Adrenal gland (tissue), 5 donors: ENCODE data around the gene ZFAND5.

Experiments used
- POLR2A ChIP-seq, 2 donors: fragments of 450-650 bp; IDR thresholded peaks; one replicate each; pipeline ENCODE4 v1.6.1; 2017; ENCODE audit warnings: antibody characterized with exemption in 2 of 2, mild to moderate bottlenecking in 2 of 2, moderate library complexity in 1 of 2
- TF ChIP-seq, protein P1 (sequence below), 6 experiments: fragments of 450-650 bp in 4 of 6; fragments of 200-600 bp in 2 of 6; sonication (generic) in 1 of 6; IDR thresholded peaks; 1 replicate in 5 of 6; 2 replicates in 1 of 6; pipeline versions ENCODE4 v1.5.1 to v1.8.0; 2016 to 2021; ENCODE audit warnings: antibody characterized with exemption in 6 of 6, mild to moderate bottlenecking in 2 of 6, moderate library complexity in 1 of 6
- donor health status: DM: no; HTN: no; CAD: no.

DNA sequence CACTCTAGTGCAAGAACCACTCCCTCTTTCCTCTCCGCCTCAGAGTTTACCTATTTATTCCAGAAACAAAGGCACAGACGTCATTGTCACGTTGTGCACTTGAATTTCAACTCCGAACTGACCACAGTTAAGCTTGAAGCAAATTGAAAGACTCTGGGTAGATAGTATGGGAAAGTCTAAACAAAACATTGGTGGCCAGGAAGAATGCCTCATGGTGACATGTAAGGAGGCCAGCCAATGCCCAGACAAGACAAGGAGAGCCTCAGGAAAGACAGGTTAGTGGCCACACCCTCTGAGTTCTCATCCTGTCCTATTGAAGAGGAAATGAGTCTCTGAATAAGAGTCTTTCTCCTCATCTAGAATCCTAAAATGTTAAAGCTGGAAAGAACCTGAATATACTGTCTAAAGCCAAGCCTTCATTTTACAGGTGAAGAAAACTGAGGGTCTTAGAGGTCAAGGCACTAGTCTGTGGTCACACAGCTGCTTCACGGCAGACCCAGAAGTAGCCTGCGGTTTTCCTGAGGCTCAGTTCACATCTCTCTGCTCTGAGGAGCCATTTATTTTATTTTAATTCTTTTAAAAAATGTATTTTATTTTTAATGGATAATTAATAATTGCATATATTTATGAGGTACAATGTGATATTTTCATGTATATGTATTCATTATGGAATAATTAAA is 30.2 kb downstream of the ZFAND5 start:
- TF ChIP-seq POLR2A (IDR thresholded peaks at IDR 0.05) = no peak
- TF ChIP-seq, protein P1, sequence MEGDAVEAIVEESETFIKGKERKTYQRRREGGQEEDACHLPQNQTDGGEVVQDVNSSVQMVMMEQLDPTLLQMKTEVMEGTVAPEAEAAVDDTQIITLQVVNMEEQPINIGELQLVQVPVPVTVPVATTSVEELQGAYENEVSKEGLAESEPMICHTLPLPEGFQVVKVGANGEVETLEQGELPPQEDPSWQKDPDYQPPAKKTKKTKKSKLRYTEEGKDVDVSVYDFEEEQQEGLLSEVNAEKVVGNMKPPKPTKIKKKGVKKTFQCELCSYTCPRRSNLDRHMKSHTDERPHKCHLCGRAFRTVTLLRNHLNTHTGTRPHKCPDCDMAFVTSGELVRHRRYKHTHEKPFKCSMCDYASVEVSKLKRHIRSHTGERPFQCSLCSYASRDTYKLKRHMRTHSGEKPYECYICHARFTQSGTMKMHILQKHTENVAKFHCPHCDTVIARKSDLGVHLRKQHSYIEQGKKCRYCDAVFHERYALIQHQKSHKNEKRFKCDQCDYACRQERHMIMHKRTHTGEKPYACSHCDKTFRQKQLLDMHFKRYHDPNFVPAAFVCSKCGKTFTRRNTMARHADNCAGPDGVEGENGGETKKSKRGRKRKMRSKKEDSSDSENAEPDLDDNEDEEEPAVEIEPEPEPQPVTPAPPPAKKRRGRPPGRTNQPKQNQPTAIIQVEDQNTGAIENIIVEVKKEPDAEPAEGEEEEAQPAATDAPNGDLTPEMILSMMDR (IDR thresholded peaks at IDR 0.05) = no peak
